Muscle layer of duodenum (tissue), 2 donors: ENCODE measurements around the gene EFCAB7.
"Not testable (repeated sequence)": the region's sequence is repeated elsewhere in the genome, so short reads cannot be mapped to it uniquely, and the experiment has no call there.

Experiments used
- H3K27ac ChIP-seq: one replicate; pipeline ENCODE4 v1.7.0; 2013; ENCODE audit warnings: mild to moderate bottlenecking, low read length
- H3K27me3 ChIP-seq: one replicate; pipeline ENCODE4 v1.7.0; 2013; ENCODE audit warnings: low read depth, mild to moderate bottlenecking, control low read depth, low read length
- H3K36me3 ChIP-seq, 2 donors: one replicate each; pipeline ENCODE4 v1.7.0; 2013; ENCODE audit warnings: low read length in 2 of 2, control low read depth in 1 of 2, mild to moderate bottlenecking in 1 of 2; ENCODE audit not compliant: insufficient read depth in 2 of 2, control insufficient read depth in 1 of 2
- H3K4me1 ChIP-seq, 2 donors: one replicate each; pipeline ENCODE4 v1.7.0; 2013; ENCODE audit warnings: low read length in 2 of 2, mild to moderate bottlenecking in 2 of 2, control low read depth in 1 of 2, moderate library complexity in 1 of 2; ENCODE audit not compliant: insufficient read depth in 2 of 2, control insufficient read depth in 1 of 2
- H3K4me3 ChIP-seq, 2 donors: one replicate each; pipeline ENCODE4 v1.7.0; 2013; ENCODE audit warnings: low read length in 2 of 2, low read depth in 1 of 2, mild to moderate bottlenecking in 1 of 2
- H3K9me3 ChIP-seq, 2 donors: one replicate each; pipeline ENCODE4 v1.7.0; 2013; ENCODE audit warnings: low read length in 2 of 2, control low read depth in 1 of 2, mild to moderate bottlenecking in 1 of 2; ENCODE audit not compliant: control insufficient read depth in 1 of 2
- donor health status: healthy.

Gene EFCAB7

DNA sequence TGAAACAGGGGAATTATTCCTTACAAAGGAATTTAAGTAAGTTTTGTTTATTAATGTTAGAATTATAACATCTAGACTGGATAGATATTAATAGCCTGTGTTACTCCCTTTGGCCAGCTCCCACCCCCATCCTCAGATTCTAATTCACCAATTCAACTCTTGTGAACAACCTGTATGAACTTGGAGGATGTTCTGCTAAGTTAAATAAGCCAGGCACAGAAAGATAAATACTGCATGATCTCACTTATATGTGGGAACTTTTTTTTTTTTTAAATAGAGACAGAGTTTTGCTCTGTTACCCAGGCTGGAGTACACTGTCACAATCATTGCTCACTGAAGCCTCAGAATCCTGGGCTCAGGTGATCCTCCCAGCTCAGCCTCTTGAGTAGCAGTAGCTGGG, 32.2 kb downstream of the EFCAB7 start:
- Histone ChIP-seq H3K4me3 (no peak overlapping the region), H3K36me3 (peaks cover 0 to 5% of the 10 kb centered on the region in 2 donors), H3K27ac (no peak overlapping the region), H3K27me3 (no peaks in the 10 kb centered on the region), H3K4me1 (no peaks in the 10 kb centered on the region), H3K9me3 (no peaks in the 10 kb centered on the region)

GRCh38 chr1:63557365-63557987, 34.2 kb downstream of the EFCAB7 start:
- Histone ChIP-seq H3K36me3 (peaks cover 0 to 5% of the 10 kb centered on the region in 2 donors), H3K9me3 (no peaks in the 10 kb centered on the region), H3K27ac (no peak overlapping the region), H3K27me3 (no peaks in the 10 kb centered on the region), H3K4me3 (no peak overlapping the region), H3K4me1 (no peaks in the 10 kb centered on the region)

- Histone ChIP-seq H3K9me3 (no peaks in the 10 kb centered on the region), H3K27me3 (no peaks in the 10 kb centered on the region), H3K36me3 (peaks cover 0 to 5% of the 10 kb centered on the region in 2 donors), H3K4me1 (no peaks in the 10 kb centered on the region), H3K27ac (no peak overlapping the region), H3K4me3 (no peak overlapping the region)
These were observed 36.0 kb downstream of the EFCAB7 start for GRCh38 chr1:63559357-63559756.

GRCh38 chr1:63563745-63564144, 40.4 kb downstream of the EFCAB7 start:
- no peak overlapping the region for H3K27ac ChIP-seq
- H3K9me3 ChIP-seq: no peaks in the 10 kb centered on the region
- peaks cover 0 to 5% of the 10 kb centered on the region in 2 donors for H3K36me3 ChIP-seq
- no peaks in the 10 kb centered on the region for H3K4me1 ChIP-seq
- no peak overlapping the region for H3K4me3 ChIP-seq
- no peaks in the 10 kb centered on the region for H3K27me3 ChIP-seq

GRCh38 chr1:63569068-63569467, 45.7 kb downstream of the EFCAB7 start:
- H3K27ac ChIP-seq: no peak overlapping the region
- H3K4me1 ChIP-seq: no peaks in the 10 kb centered on the region
- no peak overlapping the region for H3K4me3 ChIP-seq
- H3K9me3 ChIP-seq: no peaks in the 10 kb centered on the region
- no peaks in the 10 kb centered on the region for H3K36me3 ChIP-seq
- no peaks in the 10 kb centered on the region for H3K27me3 ChIP-seq

GRCh38 chr1:63569640-63570316, 46.5 kb downstream of the EFCAB7 start:
- no peaks in the 10 kb centered on the region for H3K36me3 ChIP-seq
- H3K9me3 ChIP-seq: no peaks in the 10 kb centered on the region
- H3K27me3 ChIP-seq: no peaks in the 10 kb centered on the region
- H3K27ac ChIP-seq: no peak overlapping the region
- no peaks in the 10 kb centered on the region for H3K4me1 ChIP-seq
- no peak overlapping the region for H3K4me3 ChIP-seq

GRCh38 chr1:63572686-63573085, 49.4 kb downstream of the EFCAB7 start:
- H3K9me3 ChIP-seq, H3K4me1 ChIP-seq, H3K36me3 ChIP-seq, H3K4me3 ChIP-seq, H3K27me3 ChIP-seq, H3K27ac ChIP-seq: not testable (repeated sequence)

- H3K4me3 ChIP-seq, H3K27me3 ChIP-seq, H3K9me3 ChIP-seq, H3K4me1 ChIP-seq, H3K36me3 ChIP-seq, H3K27ac ChIP-seq: not testable (repeated sequence)
These were observed 51.0 kb downstream of the EFCAB7 start for GRCh38 chr1:63574203-63574796.

DNA sequence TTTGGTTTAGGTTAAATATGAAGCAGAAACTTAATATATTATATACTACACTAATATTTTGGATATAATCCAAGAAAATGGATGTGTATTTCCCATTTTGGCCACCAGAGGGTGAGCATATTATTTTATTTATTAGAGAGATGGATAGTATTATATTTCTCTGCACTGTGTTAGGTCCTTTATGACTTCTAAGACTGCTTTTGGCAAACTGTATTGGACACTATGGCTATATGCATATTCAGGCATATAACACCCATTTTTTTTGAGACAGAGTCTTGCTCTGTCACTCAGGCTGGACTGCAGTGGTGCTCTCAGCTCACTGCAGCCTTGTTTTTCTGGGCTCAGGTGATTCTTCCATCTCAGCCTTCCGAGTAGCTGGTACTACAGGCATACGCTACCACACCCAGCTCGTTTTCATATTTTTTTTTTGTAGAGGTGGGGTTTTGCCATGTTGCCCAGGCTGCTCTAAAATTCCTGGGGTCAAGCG, 52.1 kb downstream of the EFCAB7 start:
- no peak overlapping the region for H3K27ac ChIP-seq
- H3K4me1 ChIP-seq: no peaks in the 10 kb centered on the region
- no peaks in the 10 kb centered on the region for H3K36me3 ChIP-seq
- H3K9me3 ChIP-seq: no peaks in the 10 kb centered on the region
- no peaks in the 10 kb centered on the region for H3K27me3 ChIP-seq
- no peak overlapping the region for H3K4me3 ChIP-seq

DNA sequence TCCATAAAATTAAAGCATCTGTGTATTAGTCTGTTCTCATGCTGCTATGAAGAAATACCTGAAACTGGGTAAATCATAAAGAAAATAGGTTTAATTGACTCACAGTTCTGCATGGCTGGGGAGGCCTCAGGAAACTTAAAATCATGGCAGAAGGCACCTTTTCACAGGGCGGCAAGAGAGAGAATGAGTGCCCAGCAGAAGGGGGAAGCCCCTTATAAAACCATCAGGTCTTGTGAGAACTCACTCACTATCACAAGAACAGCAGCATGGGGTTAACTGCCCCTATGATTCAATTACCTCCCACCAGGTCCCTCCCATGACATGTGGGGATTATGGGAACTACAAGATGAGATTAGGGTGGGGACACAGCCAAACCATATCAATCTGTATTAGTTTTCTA, 63.0 kb downstream of the EFCAB7 start:
- H3K4me1 ChIP-seq, H3K4me3 ChIP-seq, H3K27me3 ChIP-seq, H3K27ac ChIP-seq, H3K36me3 ChIP-seq: not testable (repeated sequence)
- H3K9me3 ChIP-seq: peaks cover 3 to 11% of the 10 kb centered on the region in 2 donors

DNA sequence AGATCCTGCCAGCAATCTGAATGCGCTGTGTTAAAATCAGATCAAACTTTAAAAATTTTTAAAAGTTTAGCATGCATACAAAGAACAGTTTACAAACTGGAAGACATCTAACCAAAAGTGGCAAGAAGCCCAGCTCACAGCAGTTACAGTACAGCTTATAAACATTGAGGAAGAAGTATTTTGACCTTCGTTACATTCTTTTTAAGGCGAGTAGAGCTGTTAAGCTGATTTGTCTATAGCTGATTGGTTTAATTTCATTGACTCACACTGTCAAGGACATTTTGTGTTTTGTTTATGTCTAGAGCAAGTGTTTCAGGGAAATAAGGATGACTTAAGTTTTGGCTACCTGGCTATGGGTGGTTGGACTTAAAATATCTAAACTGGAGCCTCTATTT, 66.8 kb downstream of the EFCAB7 start:
- Histone ChIP-seq H3K4me1 (peaks cover 8 to 12% of the 10 kb centered on the region in 2 donors), H3K9me3 (no peaks in the 10 kb centered on the region), H3K27me3 (no peaks in the 10 kb centered on the region), H3K27ac (peak overlapping the region; percentile 55), H3K36me3 (no peaks in the 10 kb centered on the region), H3K4me3 (peak overlapping the region in 1 of 2 donors; percentile 8)
